NB4 (cell line): ENCODE results near the gene SPSB1.

Experiments
- POLR2A ChIP-seq: IDR thresholded peaks from 2 replicates; pipeline ENCODE4 v1.6.1; 2011; ENCODE audit warnings: mild to moderate bottlenecking; ENCODE audit not compliant: insufficient read length; ENCODE audit errors: extremely low read depth
- TF ChIP-seq, protein P1 (sequence below): IDR thresholded peaks from one replicate; pipeline ENCODE4 v1.5.1; 2012; ENCODE audit warnings: low read depth, low read length

DNA sequence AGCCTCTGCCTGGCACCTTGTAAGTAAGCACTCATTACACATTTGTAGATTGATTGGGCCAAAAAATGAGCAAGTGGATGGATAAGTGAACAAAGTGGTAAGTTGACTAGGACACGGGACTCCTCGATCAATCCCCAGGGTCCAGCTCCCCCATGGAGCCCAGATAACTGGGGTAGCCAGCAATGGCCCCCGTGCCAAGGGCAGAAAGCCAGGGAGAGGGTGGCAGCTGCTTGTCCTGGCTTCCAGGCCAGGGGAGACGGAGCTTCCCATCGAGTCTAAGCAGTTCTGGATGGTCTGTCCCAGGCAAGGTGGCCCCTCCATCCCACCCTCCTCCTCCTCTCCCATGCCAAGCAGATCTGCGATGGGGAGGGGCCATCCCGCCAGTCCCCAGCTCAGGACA lies 91.4 kb downstream of the SPSB1 start:
- TF ChIP-seq, protein P1, sequence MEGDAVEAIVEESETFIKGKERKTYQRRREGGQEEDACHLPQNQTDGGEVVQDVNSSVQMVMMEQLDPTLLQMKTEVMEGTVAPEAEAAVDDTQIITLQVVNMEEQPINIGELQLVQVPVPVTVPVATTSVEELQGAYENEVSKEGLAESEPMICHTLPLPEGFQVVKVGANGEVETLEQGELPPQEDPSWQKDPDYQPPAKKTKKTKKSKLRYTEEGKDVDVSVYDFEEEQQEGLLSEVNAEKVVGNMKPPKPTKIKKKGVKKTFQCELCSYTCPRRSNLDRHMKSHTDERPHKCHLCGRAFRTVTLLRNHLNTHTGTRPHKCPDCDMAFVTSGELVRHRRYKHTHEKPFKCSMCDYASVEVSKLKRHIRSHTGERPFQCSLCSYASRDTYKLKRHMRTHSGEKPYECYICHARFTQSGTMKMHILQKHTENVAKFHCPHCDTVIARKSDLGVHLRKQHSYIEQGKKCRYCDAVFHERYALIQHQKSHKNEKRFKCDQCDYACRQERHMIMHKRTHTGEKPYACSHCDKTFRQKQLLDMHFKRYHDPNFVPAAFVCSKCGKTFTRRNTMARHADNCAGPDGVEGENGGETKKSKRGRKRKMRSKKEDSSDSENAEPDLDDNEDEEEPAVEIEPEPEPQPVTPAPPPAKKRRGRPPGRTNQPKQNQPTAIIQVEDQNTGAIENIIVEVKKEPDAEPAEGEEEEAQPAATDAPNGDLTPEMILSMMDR, result no peak
- TF ChIP-seq POLR2A, result no peak
